Left renal pelvis (tissue), 4 donors: ENCODE results near the gene HLCS. TPM values are rescaled to one million over a fixed set of nuclear protein-coding genes. Genes with fewer than 3 reads are reported as not detected.
"Not testable (repeated sequence)": the region's sequence is repeated elsewhere in the genome, so short reads cannot be mapped to it uniquely, and the experiment has no call there.

ENCODE experiments used
- DNase-seq, 4 donors: peaks; one replicate each; pipeline ENCODE4 v3.0.0-alpha.2; 2013; ENCODE audit warnings: low read depth in 4 of 4, low spot score in 3 of 4
- polyA plus RNA-seq, 4 donors: library from polyadenylated mRNA; unstranded; fragments of 120-200 nt; gene quantifications; one replicate each; pipeline ENCODE4 v1.2.1, GENCODE V29; 2013; ENCODE audit not compliant: insufficient read length in 4 of 4

HLCS gene
- polyA plus RNA-seq, result 10 to 100 TPM in 3 of 4 donors, 1 to 10 TPM in 1; 8.9 to 18.6 (median 16.2) TPM

GRCh38 chr21:36966066-36966820 is at the start of gene HLCS:
TSS of gene HLCS (minus strand) at chr21:36966669. CDS start at chr21:36966638, 31 bp downstream.
- DNase-seq, result no peak

DNA sequence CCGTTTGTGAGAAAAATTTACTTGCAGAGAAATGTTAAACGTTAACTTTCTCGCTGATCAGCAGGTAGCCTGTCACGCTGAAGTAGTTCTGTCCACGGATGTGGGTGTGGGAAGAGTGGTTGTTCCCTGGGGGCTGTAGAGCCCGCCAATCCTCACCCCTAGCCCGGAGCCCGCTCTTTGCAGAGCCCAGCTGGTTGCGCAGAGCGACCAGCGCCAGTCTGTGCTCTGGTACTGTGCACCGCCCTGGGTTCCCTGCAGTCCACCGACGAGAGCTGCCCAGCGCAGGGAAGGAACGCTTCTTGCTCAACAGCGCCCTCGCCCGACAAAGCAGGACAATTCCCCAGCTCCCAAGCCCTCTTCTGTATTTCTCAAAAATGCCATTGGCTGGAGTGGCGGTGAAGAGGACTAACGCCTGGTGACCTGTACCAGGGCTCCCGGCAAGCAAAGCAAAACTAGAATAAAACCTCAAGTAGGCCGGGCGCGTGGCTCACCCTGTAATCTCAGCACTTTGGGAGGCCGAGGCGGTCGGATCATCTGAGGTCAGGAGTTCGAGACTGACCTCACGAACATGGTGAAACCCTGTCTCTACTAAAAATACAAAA is 43.4 kb upstream of the HLCS start:
- DNase-seq, result peak in 2 of 4 donors; percentile 68 to 71

DNA sequence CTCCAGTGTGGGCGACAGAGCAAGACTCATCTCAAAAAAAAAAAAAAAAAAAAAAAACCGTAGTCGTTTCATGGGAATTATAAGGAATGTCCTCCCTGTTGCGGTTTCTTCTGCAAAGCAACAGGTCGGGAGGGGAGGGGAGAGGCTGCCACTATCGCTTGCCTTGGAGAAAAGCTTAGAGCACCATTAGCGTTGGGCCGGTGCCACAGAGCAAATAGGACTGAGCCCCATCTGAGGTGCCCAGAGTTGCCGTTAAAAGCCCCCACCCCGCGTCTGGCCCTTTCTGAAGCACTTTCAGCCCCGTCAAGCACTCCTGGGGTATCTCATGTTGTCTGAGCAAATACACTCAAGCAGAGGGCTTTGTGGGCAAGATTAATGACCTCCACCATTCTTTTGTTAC is 42.3 kb upstream of the HLCS start:
- no peak for DNase-seq

DNA sequence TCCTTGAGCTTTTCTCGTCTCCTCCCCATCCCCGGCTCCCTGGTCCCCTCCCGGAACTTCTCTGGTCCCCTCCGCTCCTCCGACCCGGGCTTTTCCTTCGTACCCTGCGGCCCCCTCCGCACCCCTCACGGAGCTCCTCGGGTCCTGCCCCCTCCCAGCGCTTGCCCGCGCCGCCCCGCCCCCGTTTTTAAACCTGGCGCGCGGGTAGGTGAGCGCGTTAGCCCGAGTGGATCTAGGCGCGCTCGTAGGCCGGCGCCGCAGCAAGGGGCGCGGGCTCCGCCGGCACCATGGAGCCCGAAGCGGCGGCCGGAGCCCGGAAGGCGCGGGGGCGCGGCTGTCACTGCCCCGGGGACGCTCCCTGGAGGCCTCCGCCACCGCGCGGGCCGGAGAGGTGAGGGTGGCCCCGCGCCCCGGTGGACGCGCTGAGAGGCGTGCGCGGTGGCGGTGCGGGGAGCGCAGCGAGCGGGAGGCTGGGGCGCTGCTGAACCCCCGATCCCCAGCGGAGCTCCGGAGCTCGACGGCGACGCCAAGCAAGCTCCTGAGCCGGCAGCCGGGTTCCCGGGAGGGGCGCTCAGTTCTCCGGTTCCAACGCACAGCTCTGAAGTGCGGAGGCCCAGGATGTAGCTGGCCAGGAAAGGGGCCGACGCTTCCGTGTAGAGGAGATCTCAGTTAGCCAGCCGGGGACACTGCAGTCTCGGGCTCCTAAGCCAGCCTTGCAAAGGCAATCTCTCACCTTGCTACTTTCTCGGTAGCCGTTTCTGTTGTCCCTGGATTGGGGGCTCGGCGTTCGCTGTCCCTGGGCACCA is 40.2 kb upstream of the HLCS start, which contains the start of gene RIPPLY3:
Gene RIPPLY3, plus strand, starts transcription at position 217 of the 806 bp plus-strand sequence. Its CDS starts 71 bp downstream, at position 288.
- DNase-seq, result no peak

DNA sequence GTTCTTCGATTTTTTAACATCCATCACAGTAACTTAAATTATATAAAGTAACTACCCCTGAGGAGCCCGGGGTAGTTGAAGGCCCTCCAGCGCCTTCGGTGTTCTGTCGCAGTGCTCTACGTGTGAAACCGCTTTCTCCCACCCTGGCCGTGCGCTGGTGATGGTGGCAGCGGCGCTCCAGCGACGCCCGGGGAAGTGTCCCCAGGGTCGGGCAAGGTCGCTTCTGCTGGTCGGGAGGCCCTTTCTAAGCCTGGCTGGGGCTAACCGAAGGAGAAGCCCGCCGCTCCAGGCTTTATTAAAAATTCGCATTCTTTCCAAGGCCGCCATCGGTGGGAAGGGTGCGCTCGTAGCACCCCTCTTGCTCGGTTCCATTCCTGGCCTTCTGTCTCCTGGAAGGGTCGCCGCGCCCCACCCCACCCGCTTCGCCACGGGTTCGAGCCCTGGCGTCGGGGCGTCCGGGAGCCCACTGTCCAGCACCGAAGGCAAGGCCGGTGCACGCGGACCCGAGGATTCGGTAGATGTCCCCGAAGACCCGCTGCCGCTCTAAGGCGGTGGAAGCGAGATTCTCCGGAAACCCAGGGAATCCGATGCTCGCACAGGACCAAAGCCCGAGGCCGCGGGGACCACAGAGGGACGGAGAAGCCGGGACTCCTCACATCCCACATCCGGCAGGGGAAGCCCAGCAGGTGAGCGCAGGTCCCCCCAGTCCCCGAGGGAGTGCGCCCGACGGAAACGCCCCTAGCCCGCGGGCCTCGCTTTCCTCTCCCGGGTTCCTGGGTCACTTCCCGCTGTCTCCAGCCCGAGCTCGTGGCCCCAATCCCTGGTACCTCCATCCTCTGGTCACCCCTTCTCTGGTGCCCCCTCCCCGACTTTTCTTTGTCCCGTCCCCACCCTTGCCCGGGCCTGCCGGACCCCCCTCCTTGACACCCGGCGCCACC is 39.3 kb upstream of the HLCS start:
- no peak for DNase-seq

- not testable (repeated sequence) for DNase-seq
These were observed 37.4 kb upstream of the HLCS start for GRCh38 chr21:37003917-37004316.

GRCh38 chr21:37002851-37003250 is 36.4 kb upstream of the HLCS start:
- not testable (repeated sequence) for DNase-seq

GRCh38 chr21:37001441-37001840 is 35.0 kb upstream of the HLCS start:
- no peak for DNase-seq

- no peak for DNase-seq
These were observed 33.9 kb upstream of the HLCS start for GRCh38 chr21:37000381-37000780.

DNA sequence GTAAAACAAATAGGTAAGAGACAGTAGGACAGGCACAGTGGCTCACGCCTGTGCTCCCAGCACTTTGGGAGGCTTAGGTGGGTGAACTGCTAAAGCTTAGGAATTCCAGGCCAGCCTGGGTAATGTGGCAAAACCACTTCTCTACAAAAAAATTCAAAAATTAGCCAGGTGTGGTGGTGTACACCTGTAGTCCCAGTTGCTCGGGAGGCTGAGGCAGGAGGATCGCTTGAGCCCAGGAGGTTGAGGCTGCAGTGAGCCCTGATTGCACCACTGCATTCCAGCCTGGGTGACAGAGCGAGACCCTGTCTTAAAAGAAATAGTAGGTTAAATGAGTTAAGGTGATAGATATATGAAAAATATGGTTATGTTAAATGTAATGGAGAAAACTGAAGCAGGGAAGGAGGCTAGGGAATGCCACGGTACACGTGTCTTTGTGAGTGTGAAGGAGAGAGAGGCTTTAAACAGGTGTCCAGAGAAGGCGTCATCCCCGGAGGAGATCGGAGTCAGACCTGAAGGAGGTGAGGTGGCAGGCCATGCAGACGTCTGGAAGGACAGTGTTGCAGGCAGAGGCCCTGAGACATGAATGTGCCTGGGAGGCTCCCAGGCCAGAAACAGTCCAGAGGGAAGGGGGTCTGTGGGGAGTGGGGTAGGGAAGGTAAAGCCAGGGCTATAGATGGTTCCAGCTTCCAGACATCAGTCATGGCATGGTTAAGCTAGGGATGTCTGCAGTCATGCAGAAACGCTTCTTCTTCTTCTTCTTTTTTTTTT is 32.8 kb upstream of the HLCS start:
- DNase-seq, result no peak

DNA sequence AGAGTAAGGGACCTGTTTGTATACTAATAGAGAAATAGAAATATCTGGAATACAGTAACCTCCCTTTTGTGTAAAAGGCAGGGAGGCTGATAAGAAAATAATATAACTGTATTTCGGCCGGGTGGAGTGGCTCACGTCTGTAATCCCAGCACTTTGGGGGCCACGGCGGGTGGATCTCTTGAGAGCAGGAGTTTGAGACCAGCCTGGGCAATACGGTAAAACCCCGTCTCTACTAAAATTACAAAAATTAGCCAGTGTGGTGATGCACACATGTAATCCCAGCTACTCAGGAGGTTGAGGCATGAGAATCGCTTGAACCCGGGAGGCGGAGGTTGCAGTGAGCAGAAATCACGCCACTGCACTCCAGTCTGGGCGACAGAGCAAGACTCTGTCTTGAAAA is 28.8 kb upstream of the HLCS start:
- not testable (repeated sequence) for DNase-seq

- DNase-seq, result no peak
These were observed 28.2 kb upstream of the HLCS start for GRCh38 chr21:36994501-36995158.

DNA sequence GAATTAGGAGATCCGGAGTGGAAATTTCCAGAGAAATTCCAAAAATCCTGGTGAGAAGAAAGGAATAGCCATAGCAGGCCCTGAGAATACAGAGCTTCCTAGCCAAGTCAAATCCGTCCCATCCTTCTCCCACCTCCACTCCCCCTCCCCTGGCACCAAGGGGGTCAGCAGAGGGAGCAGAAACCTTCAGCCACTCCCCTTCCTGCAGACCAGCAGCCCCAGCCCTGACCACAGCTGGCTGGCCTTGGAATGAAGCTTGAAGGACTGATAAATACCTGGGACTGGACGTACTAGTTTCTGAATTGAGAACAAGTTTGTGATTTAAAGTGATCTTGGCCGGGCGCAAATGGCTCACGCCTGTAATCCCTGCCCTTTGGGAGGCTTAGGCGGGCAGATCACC is 26.2 kb upstream of the HLCS start:
- no peak for DNase-seq

DNA sequence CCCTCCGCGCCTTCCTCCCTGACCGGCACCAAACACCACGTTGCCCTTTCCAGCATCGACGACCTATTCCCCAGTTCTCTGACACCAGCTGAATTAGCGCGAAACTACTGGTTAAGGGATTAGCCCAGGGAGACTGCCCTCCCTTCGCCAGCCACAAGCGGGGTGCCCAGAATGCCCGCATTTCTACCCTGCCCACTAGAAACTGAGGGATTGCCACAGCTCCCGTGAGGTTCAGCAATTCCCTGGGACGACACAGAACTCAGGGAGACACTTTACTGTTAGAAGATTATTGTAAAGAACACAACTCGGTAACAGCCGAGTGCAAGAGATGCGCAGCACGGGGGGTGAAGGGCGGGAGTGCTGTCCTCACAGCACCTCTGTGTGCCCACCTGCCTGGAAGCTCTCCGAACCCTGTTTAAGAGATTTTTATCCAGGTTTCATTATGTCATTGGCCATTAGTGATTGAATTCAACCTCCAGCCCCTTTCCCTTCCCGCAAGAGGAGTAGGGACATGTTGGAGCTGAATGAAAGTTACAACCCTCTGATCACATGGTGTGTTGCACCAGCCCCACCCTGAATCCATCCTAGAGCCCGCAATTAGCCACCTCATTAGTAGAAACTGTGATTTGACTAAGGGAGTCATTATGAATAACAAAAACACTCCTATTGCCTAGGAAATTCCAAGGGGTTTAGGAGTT is 24.2 kb upstream of the HLCS start:
- DNase-seq, result no peak

DNA sequence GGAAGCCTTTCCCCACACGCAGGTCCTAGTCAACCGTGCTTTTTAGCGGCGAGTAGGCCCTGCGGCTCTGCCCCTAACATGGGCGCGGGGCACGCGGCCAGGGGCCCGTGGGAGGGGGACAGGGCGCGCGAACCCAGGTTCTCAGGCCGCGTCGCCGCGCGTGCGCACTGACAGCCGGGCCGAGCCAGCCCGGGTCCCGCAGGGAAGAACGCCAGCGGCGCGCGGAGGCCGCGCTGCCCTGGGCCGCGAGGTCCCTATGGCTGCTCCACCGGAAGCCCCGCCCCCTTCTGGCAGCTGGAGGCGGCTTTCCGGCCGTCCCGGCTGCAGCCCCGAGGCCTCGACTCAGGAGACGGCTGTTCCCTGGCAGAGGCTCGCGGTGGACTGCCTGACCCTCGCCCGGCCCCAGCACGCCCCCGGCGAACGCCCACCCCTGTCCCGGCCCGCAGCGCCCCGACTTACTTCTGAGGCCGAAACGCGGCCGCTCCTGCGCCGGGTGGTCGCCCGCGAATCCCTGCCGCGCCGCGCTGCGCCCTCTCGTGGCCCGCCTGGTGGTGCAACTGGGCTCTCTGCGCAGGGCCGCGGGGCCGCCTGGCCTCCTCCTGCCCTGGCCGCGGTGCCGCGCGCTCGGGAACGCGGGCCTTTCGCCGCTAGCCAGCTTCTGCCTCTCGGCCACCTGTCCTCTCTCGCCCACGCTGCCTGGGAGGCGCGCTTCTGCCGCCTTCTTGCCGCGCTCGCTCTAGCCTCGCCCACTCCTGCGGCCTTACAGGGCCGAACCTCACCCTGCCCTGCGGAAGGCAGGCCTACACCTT is 23.4 kb upstream of the HLCS start:
- peak; percentile 81 to 86 (median 82) for DNase-seq

DNA sequence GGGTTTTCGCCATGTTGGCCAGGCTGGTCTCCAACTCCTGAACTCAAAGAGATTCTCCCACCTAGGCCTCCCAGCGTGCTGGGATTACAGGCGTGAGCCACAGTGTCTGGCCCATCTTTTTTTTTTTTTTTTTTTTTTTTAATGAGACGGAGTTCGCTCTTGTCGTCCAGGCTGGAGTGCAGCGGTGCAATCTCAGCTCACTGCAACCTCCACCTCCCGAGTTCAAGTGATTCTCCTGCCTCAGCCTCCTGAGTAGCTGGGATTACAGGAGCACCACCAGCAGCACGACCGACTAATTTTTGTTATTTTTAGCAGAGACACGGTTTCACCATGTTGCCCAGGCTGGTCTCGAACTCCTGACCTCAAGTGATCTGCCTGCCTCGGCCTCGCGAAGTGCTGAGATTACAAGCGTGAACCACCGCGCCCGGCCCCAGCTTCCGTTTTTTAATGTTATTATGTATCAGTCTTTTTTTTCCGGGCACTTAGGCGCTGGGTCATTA is 22.8 kb upstream of the HLCS start:
- not testable (repeated sequence) for DNase-seq

GRCh38 chr21:36988536-36988935 is 22.1 kb upstream of the HLCS start:
- DNase-seq, result no peak
